SK-N-SH (cell line): ENCODE results near the gene MBD2. TPM values are rescaled to one million over a fixed set of nuclear protein-coding genes. Genes with fewer than 3 reads are reported as not detected.

Source experiments
- CTCF ChIA-PET: fragments of 300-600, 350-600 bp; formaldehyde crosslinking; extraction: SDS; loops from one replicate; lab custom pipeline; 2021; lab: Yijun Ruan, JAX
- POLR2A ChIA-PET: fragments of 350-600 bp; sonication (Branson Sonifier 250); formaldehyde crosslinking; extraction: SDS; loops from one replicate; lab custom pipeline; 2020; ENCODE audit warnings: antibody characterized with exemption, inconsistent platforms; lab: Yijun Ruan, JAX
- DNase-seq: peaks from one replicate; pipeline ENCODE4 v3.0.0; 2012
- H2AFZ ChIP-seq: fragments of 200-600 bp; sonication (generic); 2 replicates; pipeline ENCODE4 v1.8.1; 2016; ENCODE audit warnings: antibody characterized with exemption, mild to moderate bottlenecking, low read depth
- H3F3A ChIP-seq: fragments of 200-600 bp; sonication (generic); replicated peaks from 2 replicates; pipeline ENCODE3; 2016; ENCODE audit warnings: antibody characterized with exemption, mild to moderate bottlenecking; ENCODE audit not compliant: insufficient read depth
- H3K27ac ChIP-seq, 2 experiments: fragments of 200-500 bp in 1 of 2; fragments of 200-600 bp in 1 of 2; sonication (Bioruptor generic) in 1 of 2; sonication (generic), shearing (Covaris generic) in 1 of 2; 2 replicates each; pipeline versions ENCODE4 v1.5.1 to v1.6.1; 2014 to 2016; ENCODE audit warnings: low read depth in 2 of 2, inconsistent platforms in 1 of 2, low read length in 1 of 2, mild to moderate bottlenecking in 1 of 2, mixed read lengths in 1 of 2
- H3K27me3 ChIP-seq: fragments of 200-600 bp; sonication (generic), shearing (Covaris generic); 2 replicates; pipeline ENCODE4 v1.6.1; 2016; ENCODE audit warnings: mixed run types; ENCODE audit not compliant: insufficient read depth
- H3K36me3 ChIP-seq, 2 experiments: fragments of 200-500 bp in 1 of 2; fragments of 200-600 bp in 1 of 2; sonication (Bioruptor generic) in 1 of 2; sonication (generic) in 1 of 2; replicated peaks in 1 of 2; 2 replicates each; pipeline versions ENCODE3 to v1.5.1; 2014 to 2016; ENCODE audit warnings: low read length in 1 of 2, mild to moderate bottlenecking in 1 of 2; ENCODE audit not compliant: insufficient read depth in 2 of 2, control insufficient read depth in 1 of 2
- H3K4me1 ChIP-seq, 2 experiments: fragments of 200-500 bp in 1 of 2; fragments of 200-600 bp in 1 of 2; sonication (Bioruptor generic) in 1 of 2; sonication (generic), shearing (Covaris generic) in 1 of 2; 2 replicates each; pipeline versions ENCODE4 v1.5.1 to v1.6.1; 2014 to 2016; ENCODE audit warnings: low read depth in 1 of 2, low read length in 1 of 2, mixed run types in 1 of 2; ENCODE audit not compliant: insufficient read depth in 2 of 2, control insufficient read depth in 1 of 2
- H3K4me2 ChIP-seq: fragments of 200-600 bp; sonication (generic), shearing (Covaris generic); 2 replicates; pipeline ENCODE4 v1.6.1; 2017; ENCODE audit warnings: mixed run types
- H3K4me3 ChIP-seq, 2 experiments: fragments of 200-500 bp in 1 of 2; fragments of 200-600 bp in 1 of 2; sonication (Bioruptor generic) in 1 of 2; sonication (generic), shearing (Covaris generic) in 1 of 2; 2 replicates each; pipeline versions ENCODE4 v1.5.1 to v1.8.1; 2014 to 2016; ENCODE audit warnings: low read depth in 2 of 2, inconsistent platforms in 1 of 2, low read length in 1 of 2, mild to moderate bottlenecking in 1 of 2, mixed read lengths in 1 of 2, moderate library complexity in 1 of 2
- H3K79me2 ChIP-seq: fragments of 200-600 bp; sonication (generic); 2 replicates; pipeline ENCODE4 v1.8.1; 2017; ENCODE audit warnings: mild to moderate bottlenecking; ENCODE audit not compliant: insufficient read depth
- H3K9ac ChIP-seq: fragments of 200-600 bp; sonication (generic); 2 replicates; pipeline ENCODE4 v1.6.1; 2017; ENCODE audit warnings: mixed run types
- H3K9me2 ChIP-seq: fragments of 200-600 bp; sonication (generic); 2 replicates; pipeline ENCODE4 v1.6.1; 2017; ENCODE audit warnings: mixed run types
- H3K9me3 ChIP-seq: fragments of 200-600 bp; sonication (generic); 2 replicates; pipeline ENCODE4 v1.6.1; 2017; ENCODE audit warnings: mixed run types, mild to moderate bottlenecking, moderate library complexity
- H4K20me1 ChIP-seq: fragments of 200-600 bp; sonication (generic); 2 replicates; pipeline ENCODE4 v1.6.1; 2017; ENCODE audit warnings: mild to moderate bottlenecking, mixed run types; ENCODE audit not compliant: insufficient read depth
- EP300 ChIP-seq, 2 experiments: IDR thresholded peaks; 2 replicates each; pipeline versions ENCODE4 v1.4.0 to v1.6.1; 2012; ENCODE audit warnings: borderline replicate concordance in 1 of 2, low read depth in 1 of 2, low read length in 1 of 2
- FOXM1 ChIP-seq: IDR thresholded peaks from 2 replicates; pipeline ENCODE4 v1.4.0; 2012; ENCODE audit warnings: low read depth, mild to moderate bottlenecking
- GABPA ChIP-seq: IDR thresholded peaks from 2 replicates; pipeline ENCODE4 v1.4.0; 2012; ENCODE audit warnings: low read depth, mild to moderate bottlenecking
- GATA2 ChIP-seq: sonication (generic); formaldehyde crosslinking; IDR thresholded peaks from 2 replicates; pipeline ENCODE4 v1.5.0; 2020; ENCODE audit warnings: mild to moderate bottlenecking, missing genetic modification reagents
- JUND ChIP-seq: IDR thresholded peaks from 2 replicates; pipeline ENCODE4 v1.4.0; 2012
- MEF2A ChIP-seq: IDR thresholded peaks from 2 replicates; pipeline ENCODE4 v1.4.0; 2012; ENCODE audit warnings: low read depth, borderline replicate concordance
- MXI1 ChIP-seq: IDR thresholded peaks from 2 replicates; pipeline ENCODE4 v1.6.1; 2012; ENCODE audit warnings: mild to moderate bottlenecking, low read depth, low read length, improper control_type of control experiment
- NFIC ChIP-seq: IDR thresholded peaks from 2 replicates; pipeline ENCODE4 v1.4.0; 2012; ENCODE audit warnings: borderline replicate concordance
- NRF1 ChIP-seq: IDR thresholded peaks from 2 replicates; pipeline ENCODE4 v1.6.1; 2012; ENCODE audit warnings: low read depth, mild to moderate bottlenecking, low read length
- PBX3 ChIP-seq: IDR thresholded peaks from 2 replicates; pipeline ENCODE4; 2012
- POLR2AphosphoS5 ChIP-seq: IDR thresholded peaks from 2 replicates; pipeline ENCODE4 v1.6.1; 2012; ENCODE audit warnings: low read depth, low read length
- RAD21 ChIP-seq: IDR thresholded peaks from 2 replicates; pipeline ENCODE4 v1.6.1; 2012; ENCODE audit warnings: mild to moderate bottlenecking, low read length
- RCOR1 ChIP-seq: fragments of 150-350 bp; IDR thresholded peaks from 2 replicates; pipeline ENCODE4 v1.6.1; 2017; ENCODE audit warnings: antibody characterized with exemption, low read length
- RXRA ChIP-seq: IDR thresholded peaks from 2 replicates; pipeline ENCODE4 v1.4.0; 2012; ENCODE audit warnings: low read depth, mild to moderate bottlenecking, borderline replicate concordance
- TCF12 ChIP-seq: IDR thresholded peaks from 2 replicates; pipeline ENCODE4 v1.4.0; 2012
- TEAD4 ChIP-seq: IDR thresholded peaks from 2 replicates; pipeline ENCODE4 v1.4.0; 2012; ENCODE audit warnings: mild to moderate bottlenecking, borderline replicate concordance; ENCODE audit not compliant: insufficient read depth
- YY1 ChIP-seq: IDR thresholded peaks from 2 replicates; pipeline ENCODE4 v1.4.0; 2012; ENCODE audit warnings: low read depth, mild to moderate bottlenecking
- ZBTB33 ChIP-seq: IDR thresholded peaks from 2 replicates; pipeline ENCODE4 v1.4.0; 2012; ENCODE audit warnings: low read depth, borderline replicate concordance
- WGBS: methylation state at CpG from one replicate; pipeline ENCODE4 v1.1.6; 2017; ENCODE audit warnings: low lambda C conversion rate; 5-methylcytosine and 5-hydroxymethylcytosine counted together
- polyA plus RNA-seq, 3 experiments: library from polyadenylated mRNA; depleted of rRNA; stranded (reverse); fragments of >200 nt; gene quantifications; 2 replicates each; pipeline ENCODE4 v1.2.3, GENCODE V29; 2012

The MBD2 gene
- polyA plus RNA-seq, 1 of the 3 experiments (the other 2 are of a cell fraction), result 12.5 TPM

DNA sequence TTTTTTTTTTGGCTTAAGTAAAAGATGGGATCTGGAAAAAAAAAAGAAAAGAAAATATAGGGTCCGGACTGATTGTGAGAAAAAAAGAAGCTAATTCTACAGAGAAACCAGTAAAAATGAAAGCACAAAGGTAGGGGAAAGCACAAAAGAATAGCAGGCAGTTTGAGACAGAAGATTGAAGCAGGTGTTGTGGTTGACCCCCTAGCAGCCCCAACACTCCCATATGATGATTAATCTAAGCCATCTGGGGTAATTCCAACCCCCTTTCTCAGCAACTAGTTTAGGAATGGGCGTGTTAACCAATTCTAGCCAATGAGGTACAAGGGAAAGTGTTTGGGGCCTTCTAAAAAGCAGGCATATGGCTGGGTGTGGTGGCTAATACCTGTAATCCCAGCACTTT, 77.0 kb downstream of the MBD2 start:
- Histone ChIP-seq H3K4me3 (no peak overlapping the region), H3K4me2 (no peak overlapping the region), H3K79me2 (no peaks in the 10 kb centered on the region), H3K4me1 (peaks cover 0 to 11% of the 10 kb centered on the region in 2 experiments; a peak in 1 of 4 replicates), H3F3A (peaks cover 36% of the 10 kb centered on the region), H3K27me3 (no peaks in the 10 kb centered on the region), H3K9me2 (no peaks in the 10 kb centered on the region), H4K20me1 (no peaks in the 10 kb centered on the region), H3K27ac (no peak overlapping the region), H3K36me3 (peaks cover 6 to 21% of the 10 kb centered on the region in 2 experiments), H3K9me3 (peaks cover 11% of the 10 kb centered on the region; the same call in 1 of the 2 replicates), H3K9ac (no peak overlapping the region), H2AFZ (no peak overlapping the region)
- WGBS, result 98% methylated on average over 2 of the region's 2 CpGs
- CTCF ChIA-PET, result interaction anchor here (0.6 to 1.1 kb wide), 2 partner anchors 19 to 767 kb away, joined by 3 to 4 read pairs; no protein-coding TSS in a partner anchor
- TF ChIP-seq NFIC, result no peak
- TF ChIP-seq FOXM1, result no peak
- POLR2A ChIA-PET, result no interaction called here
- DNase-seq, result no peak

- no peak for TF ChIP-seq TCF12
- no peak for TF ChIP-seq TEAD4
- no peak for TF ChIP-seq GABPA
- TF ChIP-seq PBX3, result no peak
- TF ChIP-seq JUND, result no peak
- TF ChIP-seq RXRA, result no peak
- TF ChIP-seq ZBTB33, result no peak
- no peak for TF ChIP-seq RAD21
- TF ChIP-seq GATA2 (CRISPR knock-in tag), result no peak
- TF ChIP-seq FOXM1, result no peak
- no peak for TF ChIP-seq NRF1
- TF ChIP-seq POLR2AphosphoS5, result no peak
- no peak for TF ChIP-seq MEF2A
- no peak for TF ChIP-seq MXI1
- no peak for TF ChIP-seq RCOR1
- TF ChIP-seq YY1, result no peak
- no peak for TF ChIP-seq EP300 (IDR thresholded peaks at IDR 0.05; ENCODE audit: borderline replicate concordance in 1 of 2, low read depth in 1 of 2, low read length in 1 of 2)
- H3K79me2 ChIP-seq, result no peaks in the 10 kb centered on the region
- no peak overlapping the region for H3K4me2 ChIP-seq
- H3F3A ChIP-seq, result no peaks in the 10 kb centered on the region
- H3K27ac ChIP-seq, result no peak overlapping the region
- no peaks in the 10 kb centered on the region for H4K20me1 ChIP-seq
- no peak overlapping the region for H3K9ac ChIP-seq
- no peak overlapping the region for H3K4me3 ChIP-seq
- no peaks in the 10 kb centered on the region for H3K27me3 ChIP-seq
- POLR2A ChIA-PET, result no interaction called here
- H3K9me2 ChIP-seq, result no peaks in the 10 kb centered on the region
- H3K9me3 ChIP-seq, result peaks cover 11% of the 10 kb centered on the region; the same call in 1 of the 2 replicates
- H3K36me3 ChIP-seq, result peaks cover 0 to 20% of the 10 kb centered on the region in 2 experiments
- H2AFZ ChIP-seq, result no peak overlapping the region
- CTCF ChIA-PET, result interaction anchor here (0.6 kb wide), 1 partner anchor 217 kb away, joined by 3 read pairs; the partner anchor contains the start of genes C18orf54 and STARD6
- H3K4me1 ChIP-seq, result peaks cover 0 to 6% of the 10 kb centered on the region in 2 experiments; a peak in 1 of 4 replicates
- 85% methylated on average over 3 of the region's 3 CpGs for WGBS
- no peak for DNase-seq
Observed at GRCh38 chr18:54141041-54141608, 83.3 kb downstream of the MBD2 start.
